NCI-H82 (cell line): ENCODE results near the gene HOOK2.

ENCODE experiments used
- DNase-seq: peaks from one replicate; lab custom pipeline; 2025; lab: John Stamatoyannopoulos, UW

HOOK2 gene

DNA sequence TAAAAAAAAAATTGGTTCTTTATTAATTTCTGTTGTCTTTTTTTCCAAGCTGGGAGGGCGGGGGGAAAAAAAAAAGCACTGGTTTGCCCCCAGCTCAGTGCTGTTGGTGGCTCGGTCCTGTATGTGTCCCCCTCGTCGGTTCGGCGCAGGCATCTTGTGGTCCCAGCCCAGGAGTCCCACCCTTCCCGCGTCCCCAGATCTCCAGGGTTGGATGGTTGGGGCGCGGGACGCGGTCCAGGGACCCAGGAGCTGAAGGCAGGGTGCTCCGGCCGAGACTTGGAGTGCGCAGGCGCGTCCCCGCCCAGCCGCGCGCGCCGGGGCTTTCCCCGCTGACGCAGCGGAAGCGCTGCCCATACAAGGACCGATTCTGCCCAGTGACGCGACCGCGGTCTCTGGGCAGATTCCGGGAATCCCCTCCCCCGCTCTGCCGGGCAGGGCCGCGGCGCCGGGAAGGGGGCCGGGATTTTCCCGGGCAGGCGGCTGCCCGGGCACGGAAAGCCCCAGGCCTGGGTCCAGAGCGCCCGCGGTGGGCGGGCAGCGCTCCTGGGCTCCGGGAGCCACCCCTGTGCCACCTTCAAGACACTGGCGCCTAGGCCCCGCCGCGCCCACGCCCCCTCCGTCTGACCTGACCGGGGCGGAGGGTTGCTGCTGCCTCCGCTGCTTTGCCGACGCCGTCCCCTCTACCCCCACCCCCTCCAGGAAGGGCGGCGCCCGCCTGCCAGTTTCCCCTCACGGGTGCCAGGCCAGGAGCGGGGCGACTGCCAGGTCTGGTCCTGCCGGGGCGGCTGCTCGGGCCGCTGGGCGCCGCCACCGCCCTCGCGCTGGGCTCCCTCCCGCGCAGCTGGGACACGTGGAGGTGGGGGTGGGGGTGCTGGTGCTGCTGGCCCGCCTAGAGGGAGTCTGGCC is 18.2 kb upstream of the HOOK2 start:
- DNase-seq: peak; percentile 97

DNA sequence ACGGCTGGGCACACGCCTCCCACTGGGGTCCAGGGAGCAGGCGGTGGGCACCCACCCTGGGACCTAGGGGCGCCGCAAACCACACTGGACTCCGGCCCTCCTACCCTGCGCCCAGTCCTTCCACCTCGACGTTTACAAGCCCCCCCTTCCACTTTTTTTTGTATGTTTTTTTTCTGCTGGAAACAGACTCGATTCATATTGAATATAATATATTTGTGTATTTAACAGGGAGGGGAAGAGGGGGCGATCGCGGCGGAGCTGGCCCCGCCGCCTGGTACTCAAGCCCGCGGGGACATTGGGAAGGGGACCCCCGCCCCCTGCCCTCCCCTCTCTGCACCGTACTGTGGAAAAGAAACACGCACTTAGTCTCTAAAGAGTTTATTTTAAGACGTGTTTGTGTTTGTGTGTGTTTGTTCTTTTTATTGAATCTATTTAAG is 17.5 kb upstream of the HOOK2 start:
- no peak for DNase-seq

DNA sequence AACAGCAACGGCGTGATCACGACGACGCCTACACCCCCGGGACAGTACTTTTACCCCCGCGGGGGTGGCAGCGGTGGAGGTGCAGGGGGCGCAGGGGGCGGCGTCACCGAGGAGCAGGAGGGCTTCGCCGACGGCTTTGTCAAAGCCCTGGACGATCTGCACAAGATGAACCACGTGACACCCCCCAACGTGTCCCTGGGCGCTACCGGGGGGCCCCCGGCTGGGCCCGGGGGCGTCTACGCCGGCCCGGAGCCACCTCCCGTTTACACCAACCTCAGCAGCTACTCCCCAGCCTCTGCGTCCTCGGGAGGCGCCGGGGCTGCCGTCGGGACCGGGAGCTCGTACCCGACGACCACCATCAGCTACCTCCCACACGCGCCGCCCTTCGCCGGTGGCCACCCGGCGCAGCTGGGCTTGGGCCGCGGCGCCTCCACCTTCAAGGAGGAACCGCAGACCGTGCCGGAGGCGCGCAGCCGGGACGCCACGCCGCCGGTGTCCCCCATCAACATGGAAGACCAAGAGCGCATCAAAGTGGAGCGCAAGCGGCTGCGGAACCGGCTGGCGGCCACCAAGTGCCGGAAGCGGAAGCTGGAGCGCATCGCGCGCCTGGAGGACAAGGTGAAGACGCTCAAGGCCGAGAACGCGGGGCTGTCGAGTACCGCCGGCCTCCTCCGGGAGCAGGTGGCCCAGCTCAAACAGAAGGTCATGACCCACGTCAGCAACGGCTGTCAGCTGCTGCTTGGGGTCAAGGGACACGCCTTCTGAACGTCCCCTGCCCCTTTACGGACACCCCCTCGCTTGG is 16.9 kb upstream of the HOOK2 start:
- DNase-seq: peak; percentile 90

DNA sequence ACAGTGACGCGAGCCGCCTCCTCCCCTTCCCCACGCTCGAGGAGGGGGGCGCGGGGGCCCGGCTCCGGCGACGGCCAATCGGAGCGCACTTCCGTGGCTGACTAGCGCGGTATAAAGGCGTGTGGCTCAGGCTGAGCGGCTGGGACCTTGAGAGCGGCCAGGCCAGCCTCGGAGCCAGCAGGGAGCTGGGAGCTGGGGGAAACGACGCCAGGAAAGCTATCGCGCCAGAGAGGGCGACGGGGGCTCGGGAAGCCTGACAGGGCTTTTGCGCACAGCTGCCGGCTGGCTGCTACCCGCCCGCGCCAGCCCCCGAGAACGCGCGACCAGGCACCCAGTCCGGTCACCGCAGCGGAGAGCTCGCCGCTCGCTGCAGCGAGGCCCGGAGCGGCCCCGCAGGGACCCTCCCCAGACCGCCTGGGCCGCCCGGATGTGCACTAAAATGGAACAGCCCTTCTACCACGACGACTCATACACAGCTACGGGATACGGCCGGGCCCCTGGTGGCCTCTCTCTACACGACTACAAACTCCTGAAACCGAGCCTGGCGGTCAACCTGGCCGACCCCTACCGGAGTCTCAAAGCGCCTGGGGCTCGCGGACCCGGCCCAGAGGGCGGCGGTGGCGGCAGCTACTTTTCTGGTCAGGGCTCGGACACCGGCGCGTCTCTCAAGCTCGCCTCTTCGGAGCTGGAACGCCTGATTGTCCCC is 16.1 kb upstream of the HOOK2 start, which contains the start of gene JUNB:
JUNB (plus strand) TSS at position 142 of the 706 bp plus-strand sequence; CDS start at position 428, 286 bp downstream.
- peak; percentile 99 for DNase-seq

GRCh38 chr19:12790628-12791344 is 15.4 kb upstream of the HOOK2 start:
- DNase-seq: no peak

GRCh38 chr19:12789904-12790619 is 14.7 kb upstream of the HOOK2 start:
- peak; percentile 98 for DNase-seq

GRCh38 chr19:12789098-12789903 is 13.9 kb upstream of the HOOK2 start:
- peak; percentile 76 for DNase-seq

DNA sequence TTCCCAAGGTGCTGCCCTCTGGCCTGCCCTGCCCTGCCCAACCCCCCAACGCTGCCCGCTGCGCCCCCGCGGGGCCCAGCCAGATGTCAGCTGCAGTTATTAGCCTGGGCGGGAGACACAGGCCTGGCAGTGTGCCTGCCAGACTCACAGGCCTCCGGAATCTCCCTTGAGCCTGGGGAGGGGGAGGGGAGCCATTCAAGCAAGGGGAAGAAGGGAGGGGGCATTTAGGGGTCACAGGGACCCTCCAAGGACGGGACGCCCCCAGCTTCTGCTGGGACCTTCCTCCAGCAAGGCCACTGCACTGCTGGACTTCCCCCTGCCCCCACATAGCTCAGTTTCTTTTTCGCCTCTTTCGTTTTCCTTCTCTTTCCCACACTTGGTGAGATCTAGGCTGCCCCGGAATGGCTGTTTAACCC is 13.3 kb upstream of the HOOK2 start:
- DNase-seq: peak; percentile 95

GRCh38 chr19:12788042-12788681 is 12.8 kb upstream of the HOOK2 start:
- peak; percentile 89 for DNase-seq

DNA sequence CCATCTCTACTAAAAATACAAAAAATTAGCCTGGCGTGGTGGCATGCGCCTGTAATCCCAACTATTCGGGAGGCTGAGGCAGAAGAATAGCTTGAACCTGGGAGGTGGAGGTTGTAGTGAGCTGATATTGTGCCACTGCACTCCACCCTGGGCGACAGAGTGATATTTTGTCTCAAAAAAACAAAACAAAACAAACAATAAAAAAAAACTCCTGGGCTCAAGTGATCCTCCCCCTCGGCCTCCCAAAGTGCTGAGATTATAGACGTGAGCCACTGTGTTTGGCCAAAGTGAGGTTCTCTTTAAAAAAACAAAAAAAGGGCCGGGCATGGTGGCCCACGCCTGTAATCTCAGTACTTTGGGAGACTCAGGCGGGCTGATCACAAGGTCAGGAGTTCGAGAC is 12.1 kb upstream of the HOOK2 start:
- no peak for DNase-seq

- DNase-seq: no peak
Observed at GRCh38 chr19:12786952-12787351, 11.6 kb upstream of the HOOK2 start.

GRCh38 chr19:12786141-12786870 is 11.0 kb upstream of the HOOK2 start:
- no peak for DNase-seq

DNA sequence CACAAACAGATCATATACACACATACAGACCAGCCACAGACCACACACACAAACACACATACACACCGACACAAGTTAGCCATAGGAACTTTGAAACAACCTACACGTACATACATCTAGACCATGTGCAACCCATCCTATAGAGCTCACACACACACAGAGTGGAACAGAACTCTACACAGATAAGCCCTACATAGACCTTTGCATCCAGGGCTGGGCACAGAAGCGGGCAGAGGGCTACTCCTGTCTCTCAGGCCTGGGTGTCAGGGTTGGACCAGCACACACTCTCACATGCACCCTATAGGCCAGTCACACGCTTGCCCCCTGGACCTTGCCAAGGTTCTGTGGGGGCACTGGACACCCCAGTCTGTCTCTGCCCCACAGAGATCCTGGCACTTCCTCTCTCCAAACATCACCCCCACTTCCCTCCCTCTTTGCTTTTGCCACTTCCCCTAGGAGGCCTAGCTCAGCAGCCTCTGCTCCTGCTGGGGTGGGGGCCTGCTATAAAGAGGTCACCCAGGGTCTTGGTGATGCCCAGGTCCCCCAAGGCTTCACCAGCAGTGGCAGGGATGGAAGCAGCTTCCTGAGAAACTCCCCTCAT is 10.2 kb upstream of the HOOK2 start:
- no peak for DNase-seq

GRCh38 chr19:12784871-12785430 is 9.6 kb upstream of the HOOK2 start:
- no peak for DNase-seq

- no peak for DNase-seq
Observed at GRCh38 chr19:12784394-12784870, 9.1 kb upstream of the HOOK2 start.

GRCh38 chr19:12783849-12784393 is 8.6 kb upstream of the HOOK2 start:
- no peak for DNase-seq

DNA sequence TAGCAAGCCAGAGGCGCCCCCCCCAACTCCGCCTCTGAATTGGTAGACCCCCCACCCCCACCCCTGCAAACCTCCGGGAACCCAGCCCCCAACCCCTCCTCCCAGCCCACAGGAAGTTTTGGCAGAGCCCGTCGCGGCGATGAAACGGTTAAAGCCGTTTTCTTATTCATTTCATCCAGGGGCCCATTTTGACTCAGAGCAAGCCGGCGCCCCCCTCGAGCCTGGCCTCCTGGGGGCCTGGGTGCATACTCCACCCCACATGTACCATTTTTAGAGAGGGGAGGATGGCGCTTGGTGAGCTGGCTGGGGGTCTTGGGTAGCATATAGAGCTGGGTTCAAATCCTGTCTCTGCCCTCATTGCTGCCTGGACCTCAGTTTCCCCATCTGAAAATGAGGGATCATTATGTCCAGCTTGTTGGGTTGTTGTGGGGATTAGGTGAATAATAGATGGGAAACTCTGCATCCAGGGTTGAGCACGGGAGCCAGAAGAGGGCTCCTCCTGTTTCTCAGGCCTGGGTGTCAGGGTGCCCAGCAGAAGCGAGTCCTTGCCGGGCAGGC is 8.0 kb upstream of the HOOK2 start:
- DNase-seq: no peak
